ENCODE measurements around the gene GHITM. TPM values are rescaled to one million over a fixed set of nuclear protein-coding genes. Genes with fewer than 3 reads are reported as not detected.
A peak's percentile ranks its signal among the peaks of the same experiment; 100 is the strongest.
"Not testable (repeated sequence)": the region's sequence is repeated elsewhere in the genome, so short reads cannot be mapped to it uniquely, and the experiment has no call there.

Gene GHITM
- total and polyA plus RNA-seq, 2 of the 8 experiments (the other 6 are each of a cell fraction or from before 2014, with no cell fraction given): 86.2 to 97.0 TPM

DNA sequence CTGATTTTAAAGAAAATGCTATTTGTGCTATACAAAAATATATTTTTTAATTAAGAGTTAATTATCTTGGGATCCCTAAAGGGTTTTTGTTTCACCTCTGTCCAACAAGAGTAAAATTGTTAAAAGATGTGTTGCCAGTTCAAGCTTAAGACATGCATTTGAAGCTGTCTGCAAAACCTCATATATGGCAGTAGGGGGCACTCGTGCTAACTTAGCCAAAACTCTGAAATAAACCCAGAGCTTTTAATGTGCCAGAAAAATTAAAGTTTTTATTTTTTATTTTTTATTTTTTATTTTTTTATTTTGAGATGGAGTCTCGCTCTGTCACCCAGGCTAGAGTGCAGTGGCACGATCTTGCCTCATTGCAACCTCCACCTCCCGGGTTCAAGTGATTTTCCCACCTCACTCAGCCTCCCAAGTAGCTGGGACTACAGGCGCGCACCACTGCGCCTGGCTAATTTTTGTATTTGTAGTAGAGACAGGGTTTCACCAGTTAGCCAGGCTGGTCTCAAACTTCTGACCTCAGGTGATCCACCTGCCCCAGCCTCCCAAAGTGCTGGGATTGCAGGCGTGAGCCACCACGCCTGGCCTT lies 8.8 kb downstream of the GHITM start:
- not testable (repeated sequence) for DNase-seq (ENCODE audit: low read depth in 1 of 2, low spot score in 2 of 2)

More for the DNA sequence above, 8.8 kb downstream of the GHITM start:
- not testable (repeated sequence) for H2AK5ac ChIP-seq (ENCODE audit: low read depth, low read length); H2BK120ac ChIP-seq (replicated peaks; ENCODE audit: low read depth, low read length); H3K14ac ChIP-seq (ENCODE audit: insufficient read length); H3K4me1 ChIP-seq (replicated peaks in 1 of 4; ENCODE audit: control insufficient read depth in 3 of 4, insufficient read depth in 4 of 4, low read length in 3 of 4); H3K4me3 ChIP-seq (ENCODE audit: extremely low read depth in 1 of 4, insufficient read depth in 2 of 4, low read depth in 3 of 4, low read length in 4 of 4); H3K79me2 ChIP-seq (ENCODE audit: control insufficient read depth in 1 of 2, insufficient read depth in 2 of 2, low read length in 2 of 2); H3K27ac ChIP-seq (ENCODE audit: low read depth, low read length); H2AFZ ChIP-seq (ENCODE audit: low read length); H3K27me3 ChIP-seq (replicated peaks in 1 of 4; ENCODE audit: control insufficient read depth in 3 of 4, extremely low read depth in 1 of 4, insufficient read depth in 3 of 4, low read length in 3 of 4); H3K9me3 ChIP-seq (ENCODE audit: insufficient read depth in 2 of 2, low read depth in 1 of 2, low read length in 1 of 2); H4K5ac ChIP-seq (ENCODE audit: insufficient read length, low read depth, low read length); H3K4ac ChIP-seq (replicated peaks; ENCODE audit: insufficient read length, low read depth, low read length); H2BK20ac ChIP-seq (ENCODE audit: low read length); H3K4me2 ChIP-seq (ENCODE audit: insufficient read depth in 1 of 2, low read depth in 2 of 2, low read length in 2 of 2); H3K56ac ChIP-seq (replicated peaks; ENCODE audit: insufficient read length, low read depth, low read length); H3K79me1 ChIP-seq (ENCODE audit: low read depth, low read length); FAIRE-seq; H2BK5ac ChIP-seq (ENCODE audit: low read depth, low read length); H2BK15ac ChIP-seq (ENCODE audit: low read length); H2BK12ac ChIP-seq (ENCODE audit: low read depth, low read length); H3K23ac ChIP-seq (ENCODE audit: insufficient read length); H3K23me2 ChIP-seq (ENCODE audit: low read depth, low read length); H4K8ac ChIP-seq (ENCODE audit: extremely low read depth, insufficient read depth, low read length); H4K20me1 ChIP-seq (replicated peaks in 1 of 2; ENCODE audit: control insufficient read depth in 1 of 2, insufficient read depth in 2 of 2, low read length in 2 of 2); H3K18ac ChIP-seq (ENCODE audit: extremely low read depth, low read length); H3K9ac ChIP-seq (replicated peaks in 1 of 4; ENCODE audit: extremely low read depth in 1 of 4, low read depth in 3 of 4, low read length in 3 of 4); H4K91ac ChIP-seq (replicated peaks; ENCODE audit: insufficient read length, low read length)
- peak; percentile 59 to 69 for TF ChIP-seq RAD21 (IDR thresholded peaks at IDR 0.05 in 1 of 2, conservative IDR thresholded peaks at IDR 0.05 in 1 of 2; ENCODE audit: low read depth in 2 of 2, low read length in 2 of 2)
- TF ChIP-seq, protein P1, sequence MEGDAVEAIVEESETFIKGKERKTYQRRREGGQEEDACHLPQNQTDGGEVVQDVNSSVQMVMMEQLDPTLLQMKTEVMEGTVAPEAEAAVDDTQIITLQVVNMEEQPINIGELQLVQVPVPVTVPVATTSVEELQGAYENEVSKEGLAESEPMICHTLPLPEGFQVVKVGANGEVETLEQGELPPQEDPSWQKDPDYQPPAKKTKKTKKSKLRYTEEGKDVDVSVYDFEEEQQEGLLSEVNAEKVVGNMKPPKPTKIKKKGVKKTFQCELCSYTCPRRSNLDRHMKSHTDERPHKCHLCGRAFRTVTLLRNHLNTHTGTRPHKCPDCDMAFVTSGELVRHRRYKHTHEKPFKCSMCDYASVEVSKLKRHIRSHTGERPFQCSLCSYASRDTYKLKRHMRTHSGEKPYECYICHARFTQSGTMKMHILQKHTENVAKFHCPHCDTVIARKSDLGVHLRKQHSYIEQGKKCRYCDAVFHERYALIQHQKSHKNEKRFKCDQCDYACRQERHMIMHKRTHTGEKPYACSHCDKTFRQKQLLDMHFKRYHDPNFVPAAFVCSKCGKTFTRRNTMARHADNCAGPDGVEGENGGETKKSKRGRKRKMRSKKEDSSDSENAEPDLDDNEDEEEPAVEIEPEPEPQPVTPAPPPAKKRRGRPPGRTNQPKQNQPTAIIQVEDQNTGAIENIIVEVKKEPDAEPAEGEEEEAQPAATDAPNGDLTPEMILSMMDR (IDR thresholded peaks at IDR 0.05; ENCODE audit: control extremely low read depth in 1 of 3, insufficient read depth in 1 of 3, low read depth in 1 of 3, low read length in 3 of 3): peak in 2 of 3 experiments; percentile 46 to 68; a peak in 3 of 4 replicates
- ChIA-PET CTCF (ENCODE audit: partially characterized antibody) (interaction anchor here (0.8 to 12.2 kb wide), 30 partner anchors 9 to 389 kb away, joined by 3 to 248 read pairs (median 4); partner anchors contain the start of genes CDHR1, GHITM, GPR15LG and LRIT2), POLR2A (ENCODE audit: partially characterized antibody) (interaction anchor here (0.6 to 2.3 kb wide), 2 partner anchors 8 to 9 kb away, joined by 9 to 11 read pairs; partner anchors contain the start of gene GHITM)
- 85% methylated on average over 9 of the region's 9 CpGs; no CpG with 5 or more reads in 1 of the 2 experiments for WGBS, 2 experiments (ENCODE audit: extremely low coverage in 1 of 2, insufficient coverage in 1 of 2, insufficient read length in 1 of 2, insufficient replicate concordance in 2 of 2, low coverage in 1 of 2, low lambda C conversion rate in 2 of 2, missing lambda C conversion rate in 1 of 2)
- peaks cover 12 to 84% (median 55%) of the 10 kb centered on the region in 4 experiments for H3K36me3 ChIP-seq (ENCODE audit: control insufficient read depth in 2 of 4, insufficient read depth in 4 of 4, low read length in 3 of 4)

Data from H1 (cell line).